Middle frontal gyrus (tissue), 1 donor: Measurements from ENCODE around the gene RGS4.

ENCODE experiments used
- DNase-seq: peaks from one replicate; pipeline ENCODE4 v3.0.0-alpha.2; 2015; ENCODE audit warnings: low spot score; ENCODE audit errors: extremely low spot score

RGS4 gene

GRCh38 chr1:163095213-163095612 lies 26.1 kb downstream of the RGS4 start:
- DNase-seq = no peak

- no peak for DNase-seq
Observed at GRCh38 chr1:163102590-163102989, 33.4 kb downstream of the RGS4 start.

GRCh38 chr1:163104385-163105099 lies 35.4 kb downstream of the RGS4 start:
- DNase-seq = no peak

- no peak for DNase-seq
Observed at GRCh38 chr1:163106364-163106987, 37.3 kb downstream of the RGS4 start.

- no peak for DNase-seq
Observed at GRCh38 chr1:163107655-163108054, 38.5 kb downstream of the RGS4 start.

- DNase-seq = no peak
Observed at GRCh38 chr1:163115887-163116286, 46.7 kb downstream of the RGS4 start.

- no peak for DNase-seq
Observed at GRCh38 chr1:163119707-163120106, 50.5 kb downstream of the RGS4 start.

- DNase-seq = no peak
Observed at GRCh38 chr1:163120372-163120771, 51.2 kb downstream of the RGS4 start.

GRCh38 chr1:163124812-163125211 lies 55.7 kb downstream of the RGS4 start:
- no peak for DNase-seq
